HS-27A (cell line): Measurements from ENCODE around the gene AQP3.
"Not testable (repeated sequence)": the region's sequence is repeated elsewhere in the genome, so short reads cannot be mapped to it uniquely, and the experiment has no call there.

Source experiments
- DNase-seq: peaks from one replicate; pipeline ENCODE4 v3.0.0-alpha.2; 2012; ENCODE audit warnings: low read depth, missing footprints

AQP3 gene

DNA sequence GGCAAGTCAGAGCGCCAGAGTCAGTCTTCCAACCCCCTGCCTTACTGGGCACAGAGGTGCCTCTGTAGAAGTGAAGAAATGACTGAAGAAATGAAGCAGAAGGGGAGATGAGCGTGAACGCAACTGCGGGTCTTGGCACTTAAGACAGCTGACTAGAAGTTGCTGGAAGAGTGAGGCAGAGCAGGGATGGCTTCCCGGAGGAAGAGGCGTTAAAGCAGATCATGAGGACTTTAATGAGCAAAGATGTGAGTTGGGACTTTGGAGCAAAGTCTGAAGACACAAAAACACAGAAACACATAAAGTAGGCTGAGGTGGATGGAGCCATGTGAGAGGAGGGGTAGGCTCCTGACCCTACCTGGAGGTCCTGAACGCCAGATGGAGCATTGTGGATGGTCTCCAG is 7.2 kb downstream of the AQP3 start:
- DNase-seq: no peak

DNA sequence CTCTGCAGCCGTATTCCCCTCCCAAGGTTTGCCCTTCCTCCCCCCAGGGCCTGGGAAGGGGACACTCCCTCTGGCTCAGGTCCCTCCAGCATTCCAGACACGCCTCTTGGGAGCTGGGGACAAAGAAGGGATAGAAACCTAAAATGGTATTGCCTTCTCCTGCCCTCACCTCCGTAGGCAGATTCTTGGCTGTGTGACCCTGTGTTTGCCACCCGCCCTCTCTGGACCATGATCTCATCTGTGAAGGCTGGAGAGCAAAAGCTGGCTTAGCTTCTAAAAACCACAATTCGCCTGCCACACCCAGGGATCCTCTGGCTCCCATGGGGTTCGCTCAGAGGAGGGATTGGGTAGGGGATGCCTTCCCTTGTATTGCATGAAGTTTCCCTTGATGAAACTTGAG is 7.7 kb downstream of the AQP3 start:
- no peak for DNase-seq

DNA sequence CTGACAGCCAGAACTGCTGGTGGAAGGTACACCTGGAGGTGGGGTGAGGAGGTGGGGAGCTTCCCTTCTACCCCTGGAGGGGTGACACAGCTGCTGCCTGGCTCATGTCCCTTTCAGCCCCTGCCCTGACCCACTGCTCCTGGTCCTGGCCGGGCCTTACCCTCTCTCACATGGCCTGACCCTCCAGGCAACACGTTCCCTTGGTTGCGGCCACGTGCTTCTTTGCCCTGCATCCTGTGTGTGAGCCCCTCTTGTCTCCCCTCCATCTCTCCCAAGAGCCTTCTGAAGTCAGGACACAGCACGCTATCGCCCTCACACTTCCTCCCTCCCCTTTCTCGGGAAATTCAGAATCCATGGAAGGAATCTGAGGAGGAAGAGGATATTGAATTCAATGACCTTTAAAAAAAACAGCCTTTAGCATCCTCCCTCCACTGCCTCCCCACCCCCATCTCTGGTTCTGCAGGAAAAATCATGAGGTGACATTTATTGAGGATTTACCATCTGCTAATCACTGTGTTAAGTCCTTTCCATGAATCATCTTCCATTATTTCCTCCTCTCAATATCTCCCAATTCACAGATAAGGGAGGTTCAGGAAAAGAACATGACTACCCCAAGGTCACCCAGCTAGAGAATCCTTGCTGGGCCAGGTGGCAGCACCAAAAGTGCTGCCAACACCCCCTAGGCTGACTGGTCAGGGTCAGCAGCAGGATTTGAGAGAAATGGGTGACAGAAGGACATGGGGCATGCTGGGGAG is 8.3 kb downstream of the AQP3 start:
- DNase-seq: no peak

DNA sequence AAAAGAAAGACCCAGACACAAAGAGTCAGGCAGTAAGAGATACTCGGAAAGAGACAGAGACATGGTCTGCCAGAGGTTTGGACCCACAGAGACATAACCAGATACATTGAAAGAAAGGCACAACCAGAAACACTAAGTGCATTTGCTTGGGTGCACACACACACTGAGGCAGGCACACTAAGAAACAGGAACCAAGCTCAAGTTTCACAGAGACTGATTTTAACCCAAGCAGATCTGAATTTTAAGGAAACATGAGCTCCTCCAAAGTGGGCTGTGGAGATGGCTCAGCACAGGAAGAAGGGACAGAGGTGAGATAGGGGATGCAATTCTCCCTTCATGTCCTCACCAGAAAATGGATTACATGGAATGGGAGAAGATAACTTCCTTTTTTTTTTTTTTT is 9.5 kb downstream of the AQP3 start:
- no peak for DNase-seq

DNA sequence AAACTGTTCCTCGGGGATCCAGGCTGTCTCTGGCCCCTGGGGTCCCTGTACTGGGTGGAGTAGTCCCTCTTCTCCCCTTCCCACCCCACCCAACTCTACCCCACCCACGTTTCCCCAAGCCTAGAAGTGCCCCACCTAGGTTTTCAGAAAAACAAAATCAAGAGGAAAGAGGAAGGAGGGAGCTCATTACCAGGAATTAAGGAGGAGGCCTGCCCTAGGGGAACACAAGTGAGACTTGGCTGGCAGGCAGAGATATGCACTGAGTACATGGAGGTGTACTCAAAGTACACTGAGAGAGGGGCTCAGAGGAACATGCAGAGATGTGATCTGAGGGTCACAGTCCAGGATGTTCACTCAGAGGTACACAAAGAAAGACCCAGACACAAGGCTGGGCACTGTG is 10.2 kb downstream of the AQP3 start:
- no peak for DNase-seq

DNA sequence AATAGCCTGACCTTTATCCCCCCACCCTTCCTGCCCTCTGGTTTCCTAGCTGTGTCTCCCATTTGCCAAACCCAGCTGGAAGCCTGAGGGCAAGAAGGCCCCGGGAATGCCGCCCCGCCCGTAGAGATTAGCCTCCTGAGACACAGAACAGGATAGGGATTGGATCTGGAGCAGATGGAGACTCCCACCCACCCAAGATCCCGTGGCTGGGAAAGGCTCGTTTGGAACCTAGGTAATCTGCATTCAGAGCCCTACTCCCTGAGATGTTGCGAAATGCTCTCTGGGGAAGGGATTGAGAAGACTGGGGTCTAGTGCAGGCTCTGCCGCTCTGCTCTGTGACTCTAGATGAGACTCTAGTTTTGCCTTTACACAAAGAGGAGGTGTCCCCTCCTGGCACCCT is 10.9 kb downstream of the AQP3 start:
- no peak for DNase-seq

DNA sequence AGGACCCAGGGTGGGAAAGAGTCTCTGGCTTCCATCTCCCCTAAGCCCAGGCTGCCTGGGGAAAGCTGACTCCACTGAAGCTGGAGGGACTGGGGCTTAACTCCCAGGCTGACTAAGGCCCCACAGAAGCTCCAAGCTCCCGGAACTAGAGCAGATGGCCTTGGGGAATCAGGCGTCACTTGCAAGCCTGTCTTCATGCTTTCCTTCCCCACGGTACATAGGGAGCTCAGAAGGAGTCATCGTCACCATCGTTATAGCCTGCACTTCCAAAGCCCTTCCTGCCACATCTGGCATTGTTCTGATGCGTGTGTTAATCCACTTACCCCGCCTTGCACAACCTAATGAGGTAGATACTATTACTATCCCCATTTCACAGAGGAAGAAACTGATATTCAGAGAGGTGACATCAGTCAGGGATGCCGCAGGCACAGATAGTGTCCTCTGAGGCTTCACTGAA is 11.5 kb downstream of the AQP3 start:
- no peak for DNase-seq

DNA sequence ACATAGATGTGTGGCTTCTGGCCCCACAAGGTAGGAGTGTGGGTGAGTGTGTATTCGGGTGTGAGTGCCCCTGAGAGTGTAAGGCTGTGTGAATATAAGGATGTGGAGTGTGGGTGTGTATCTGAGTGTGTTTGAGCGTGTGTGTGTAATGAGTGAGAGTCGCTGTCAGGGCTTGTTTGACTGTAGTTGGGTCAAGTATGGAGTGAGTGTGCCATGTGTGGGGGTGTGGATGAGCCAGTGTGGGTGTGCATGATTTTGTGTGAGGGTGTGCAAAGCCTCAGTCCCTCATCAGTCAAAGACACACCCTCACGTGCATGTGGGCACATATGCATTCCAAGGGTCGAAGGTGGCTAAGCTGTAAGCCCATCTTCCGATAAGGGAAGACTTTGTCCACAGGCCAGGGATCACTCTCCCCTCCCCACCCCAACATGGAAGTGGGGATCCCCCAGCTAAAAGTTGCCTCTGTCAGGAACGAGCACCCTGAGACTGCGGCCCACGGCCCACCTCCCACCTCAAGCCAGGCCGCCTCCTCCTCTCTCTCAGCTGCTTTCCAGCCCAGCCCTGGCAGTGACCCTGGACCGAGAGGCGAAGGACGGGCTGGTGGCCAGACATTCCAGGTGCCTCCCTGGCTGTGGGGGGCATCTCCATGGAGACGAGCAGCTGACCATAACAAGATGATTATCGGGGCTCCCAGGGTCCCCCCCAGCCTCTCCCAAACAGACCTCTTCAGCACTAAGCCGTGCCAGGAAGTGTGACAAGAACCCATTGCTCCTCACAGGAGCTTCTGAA is 12.9 kb downstream of the AQP3 start:
- no peak for DNase-seq

DNA sequence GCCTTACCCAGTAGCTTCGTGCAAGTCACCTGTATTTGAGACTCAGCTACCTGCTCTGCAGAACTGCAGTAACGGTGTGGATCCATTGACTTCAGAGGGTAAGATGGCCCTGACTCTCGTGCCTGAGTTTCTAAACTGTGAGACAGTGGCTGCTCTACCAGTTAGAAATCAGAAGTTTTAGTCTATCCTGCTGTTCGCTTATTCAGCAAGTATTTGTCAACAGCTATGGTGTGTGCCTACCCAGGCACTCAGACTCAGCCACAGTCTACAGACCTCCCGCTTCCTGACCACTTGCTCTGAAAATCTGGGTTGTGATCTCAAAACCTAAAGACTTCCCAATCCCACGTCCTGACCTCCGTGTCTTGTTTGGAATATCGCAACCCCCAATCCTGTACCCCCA is 13.5 kb downstream of the AQP3 start:
- no peak for DNase-seq

DNA sequence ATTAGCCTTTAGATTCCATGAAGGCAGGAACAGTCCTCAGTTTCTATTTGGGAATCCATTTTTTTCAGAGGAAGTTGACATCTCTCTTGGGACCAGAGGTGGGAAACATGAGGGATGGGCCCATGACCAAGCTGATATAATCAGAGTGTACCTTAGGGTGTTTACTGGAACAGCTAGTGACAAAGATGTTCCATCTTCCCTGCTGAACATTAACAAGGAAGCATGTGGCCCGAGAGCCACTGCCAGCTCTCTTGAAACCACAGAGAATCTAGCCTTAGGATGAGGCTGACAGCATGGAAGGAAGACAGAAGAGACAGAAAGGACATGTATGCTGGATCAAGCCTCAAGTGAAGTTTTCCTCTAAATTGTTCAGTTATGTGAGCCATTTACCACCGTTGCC is 16.0 kb downstream of the AQP3 start:
- DNase-seq: no peak

DNA sequence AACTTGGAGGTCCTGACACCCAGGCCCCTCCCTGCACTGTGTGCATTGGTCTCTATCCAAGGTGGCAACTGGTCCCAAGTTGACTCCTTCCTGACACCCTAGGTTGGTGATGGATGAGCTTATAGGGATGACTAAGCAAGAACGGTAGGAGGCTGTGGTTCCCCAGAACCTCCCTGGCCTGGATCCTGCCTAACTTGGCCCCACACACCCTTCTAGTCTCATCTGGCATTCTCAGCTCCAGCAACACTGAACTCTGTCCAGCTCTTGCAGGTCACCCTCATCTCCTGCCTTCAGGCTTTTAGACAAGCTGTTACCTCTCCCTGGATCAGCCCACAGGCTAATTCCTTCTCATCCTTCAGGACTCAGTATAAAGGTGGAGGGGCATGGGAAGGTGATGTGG is 16.5 kb downstream of the AQP3 start:
- DNase-seq: no peak

DNA sequence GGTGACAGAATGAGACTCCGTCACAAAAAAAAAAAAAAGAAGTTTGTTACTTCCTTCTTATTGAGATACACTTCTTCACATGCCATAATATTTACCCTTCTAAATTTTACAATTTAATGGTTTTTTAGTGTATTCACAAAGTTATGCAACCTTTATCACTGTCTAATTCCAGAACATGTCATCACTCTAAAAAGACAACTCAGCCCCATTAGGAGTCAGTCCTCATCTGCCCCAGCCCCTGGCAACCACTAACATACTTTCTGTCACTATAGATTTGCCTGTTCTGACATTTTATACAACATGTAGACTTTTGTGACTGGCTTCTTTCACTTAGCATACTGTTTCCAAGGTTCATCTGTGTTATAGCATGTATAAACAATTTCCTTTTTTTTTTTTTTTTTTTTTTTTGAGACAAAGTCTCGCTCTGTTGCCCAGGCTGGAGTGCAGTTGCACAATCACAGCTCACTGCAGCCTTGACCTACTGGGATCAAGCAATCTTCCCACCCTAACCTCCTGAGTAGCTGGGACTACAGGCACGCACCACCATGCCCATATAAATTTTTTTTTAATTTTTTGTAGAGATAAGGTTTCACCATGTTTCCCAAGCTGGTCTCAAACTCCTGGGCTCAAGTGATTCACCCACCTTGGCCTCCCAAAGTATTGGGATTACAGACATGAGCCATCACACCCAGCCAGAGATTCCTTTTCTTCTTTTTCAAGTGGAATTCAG is 18.0 kb downstream of the AQP3 start:
- DNase-seq: no peak

DNA sequence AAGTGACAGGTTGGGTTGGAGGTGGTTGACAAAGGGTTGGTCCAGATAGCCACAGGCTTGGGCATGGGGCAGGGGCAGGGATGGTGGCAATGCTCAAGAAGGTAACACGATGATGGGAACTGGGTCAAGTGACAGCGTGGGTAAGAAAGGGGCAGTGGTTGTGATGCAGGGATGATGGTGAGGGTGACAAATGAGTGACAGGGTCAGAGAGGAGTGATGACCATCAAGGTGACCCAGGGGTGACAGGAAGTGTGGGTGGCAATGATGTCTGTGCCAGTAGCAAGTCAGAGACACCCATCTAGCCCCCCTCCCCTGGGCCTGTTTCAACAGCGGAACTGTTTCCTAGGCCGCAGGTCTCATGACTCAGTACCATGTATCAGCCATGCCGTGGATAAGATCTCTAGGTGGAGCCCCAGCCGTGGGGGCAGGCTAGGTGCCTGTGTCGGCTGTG is 20.5 kb downstream of the AQP3 start:
- DNase-seq: no peak

DNA sequence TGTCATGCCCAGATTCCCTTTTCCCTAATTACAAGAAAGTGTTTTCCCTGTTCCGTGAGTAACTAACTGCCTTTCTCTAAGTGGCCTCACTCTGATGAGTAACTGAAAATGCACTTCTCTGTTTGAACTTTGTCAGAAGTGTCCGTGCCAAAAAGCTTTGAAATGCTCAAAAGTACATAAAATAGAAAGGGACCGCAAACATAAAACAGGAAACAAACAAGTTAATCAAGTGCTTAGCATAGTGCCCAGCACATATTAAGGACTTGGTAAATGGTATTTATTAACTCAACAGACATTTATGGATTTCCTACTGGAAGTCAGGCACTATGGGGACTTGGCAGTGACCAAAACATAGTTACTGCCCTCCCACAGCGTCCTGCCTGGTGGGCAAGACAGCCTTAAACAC is 22.3 kb downstream of the AQP3 start:
- no peak for DNase-seq

DNA sequence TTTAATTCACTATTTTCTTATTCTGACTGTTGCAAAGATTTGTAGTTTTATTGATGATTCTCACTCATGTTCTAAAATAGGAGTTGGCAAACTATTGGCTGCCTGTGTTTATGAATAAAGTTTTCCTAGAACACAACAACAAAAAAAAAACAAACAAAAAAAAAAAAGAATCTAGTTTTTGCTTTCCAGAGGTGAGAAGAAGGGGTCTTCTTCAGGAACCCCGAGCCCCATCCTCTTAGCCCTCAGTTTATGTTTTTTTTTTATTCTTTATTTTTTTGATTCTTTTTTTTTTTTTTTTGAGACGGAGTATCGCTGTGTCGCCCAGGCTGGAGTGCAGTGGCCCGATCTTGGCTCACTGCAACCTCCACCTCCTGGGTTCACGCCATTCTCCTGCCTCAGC is 22.9 kb downstream of the AQP3 start:
- not testable (repeated sequence) for DNase-seq

DNA sequence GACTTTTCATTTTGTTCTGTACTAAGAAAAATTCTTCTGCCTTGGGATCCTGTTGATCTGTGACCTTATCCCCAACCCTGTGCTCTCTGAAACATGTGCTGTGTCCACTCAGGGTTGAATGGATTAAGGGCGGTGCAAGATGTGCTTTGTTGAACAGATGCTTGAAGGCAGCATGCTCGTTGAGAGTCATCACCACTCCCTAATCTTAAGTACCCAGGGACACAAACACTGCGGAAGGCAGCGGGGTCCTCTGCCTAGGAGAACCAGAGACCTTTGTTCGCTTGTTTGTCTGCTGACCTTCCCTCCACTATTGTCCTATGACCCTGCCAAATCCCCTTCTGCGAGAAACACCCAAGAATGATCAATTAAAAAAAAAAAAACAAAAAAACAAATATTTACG is 23.4 kb downstream of the AQP3 start:
- not testable (repeated sequence) for DNase-seq

DNA sequence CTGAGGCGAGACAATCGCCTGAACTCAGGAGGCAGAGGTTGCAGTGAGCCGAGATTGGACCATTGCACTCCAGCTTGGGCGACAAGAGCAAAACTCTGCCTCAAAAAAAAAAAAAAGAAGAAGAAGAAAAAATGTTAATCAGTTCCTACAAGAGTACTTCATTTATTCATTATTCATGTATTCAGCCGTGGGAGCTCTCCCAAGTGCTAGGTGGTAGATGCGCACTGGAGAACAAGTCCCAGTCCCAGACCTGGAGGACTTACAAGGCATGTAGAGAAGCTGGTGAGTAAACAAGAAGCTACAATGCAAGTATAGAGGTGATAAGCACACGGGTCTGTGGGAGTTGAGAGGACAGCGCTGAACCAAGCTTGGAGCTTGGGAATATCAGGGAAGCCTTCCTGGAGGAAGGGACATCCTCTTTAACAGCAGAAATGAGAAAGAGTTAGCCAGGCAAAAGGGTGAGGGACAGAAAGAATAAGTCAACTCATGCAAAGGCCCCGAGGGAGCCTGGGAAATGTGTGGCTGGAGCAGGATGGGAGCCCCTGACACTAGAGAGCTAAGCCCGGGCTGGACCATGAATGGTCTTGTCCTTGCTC is 27.6 kb downstream of the AQP3 start:
- no peak for DNase-seq

DNA sequence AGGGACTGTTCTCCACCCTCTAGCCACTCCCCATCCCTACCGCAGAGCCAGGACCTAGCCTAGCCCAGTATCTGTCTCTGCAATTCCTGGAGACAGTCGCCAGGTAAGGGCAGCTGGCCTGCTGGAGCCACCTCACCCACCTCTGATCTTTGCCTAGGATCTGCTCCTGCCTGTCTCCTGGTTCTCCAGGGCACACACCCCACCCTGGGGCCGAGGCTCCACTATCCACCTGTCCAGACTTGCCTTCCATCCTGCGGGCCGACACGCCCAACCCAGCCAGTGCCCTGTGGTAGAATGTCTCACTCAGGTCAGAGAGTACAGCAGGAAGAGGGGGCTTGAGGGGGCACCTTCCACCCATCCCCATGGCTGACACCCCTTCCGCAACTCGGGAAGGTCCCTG is 29.3 kb downstream of the AQP3 start:
- DNase-seq: no peak

DNA sequence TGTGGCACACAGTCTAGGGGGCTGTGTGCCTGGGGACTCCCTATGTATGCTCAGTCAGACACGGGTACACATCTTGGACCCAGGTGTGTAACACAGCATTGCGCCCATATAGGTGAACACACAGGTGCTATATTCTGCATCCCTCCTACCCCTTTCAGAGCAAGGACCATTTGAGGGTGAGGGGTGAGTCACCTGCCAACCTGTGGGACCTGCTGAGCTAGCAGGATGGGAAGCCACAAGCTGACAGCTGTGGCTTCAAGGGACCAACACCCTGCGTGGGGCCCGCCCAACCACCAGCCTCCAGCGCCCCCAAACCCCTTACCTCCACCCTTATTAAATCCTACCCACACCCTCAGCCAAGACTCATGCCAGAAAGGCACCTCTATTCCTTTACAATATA is 30.4 kb downstream of the AQP3 start:
- no peak for DNase-seq

DNA sequence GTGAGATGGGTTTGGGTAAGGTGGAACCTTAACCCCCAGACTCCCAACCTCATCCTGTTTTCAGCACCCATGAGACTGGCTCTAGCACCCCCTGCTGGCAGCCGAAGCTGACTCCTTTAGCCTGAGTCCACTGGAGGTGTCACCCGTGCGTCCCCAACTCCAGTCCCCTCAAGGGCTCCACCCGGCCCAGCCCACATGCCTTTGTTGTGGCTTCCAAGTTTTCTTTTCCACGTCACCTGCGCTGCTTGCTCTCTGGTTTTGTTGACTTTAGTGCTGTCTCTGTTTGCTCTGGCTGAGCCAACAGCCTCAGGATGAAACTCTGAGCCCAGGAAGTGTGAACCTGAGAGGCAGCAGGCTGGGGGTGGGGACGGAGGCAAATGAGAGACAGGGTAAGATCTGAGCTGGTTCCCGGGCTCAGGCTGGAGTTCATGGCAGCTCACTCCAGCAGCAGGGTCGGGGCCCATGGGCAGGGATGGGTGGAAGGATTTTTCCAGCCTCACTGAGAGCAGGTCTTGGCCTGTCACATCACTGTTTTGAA is 31.8 kb downstream of the AQP3 start:
- peak; percentile 45 for DNase-seq

DNA sequence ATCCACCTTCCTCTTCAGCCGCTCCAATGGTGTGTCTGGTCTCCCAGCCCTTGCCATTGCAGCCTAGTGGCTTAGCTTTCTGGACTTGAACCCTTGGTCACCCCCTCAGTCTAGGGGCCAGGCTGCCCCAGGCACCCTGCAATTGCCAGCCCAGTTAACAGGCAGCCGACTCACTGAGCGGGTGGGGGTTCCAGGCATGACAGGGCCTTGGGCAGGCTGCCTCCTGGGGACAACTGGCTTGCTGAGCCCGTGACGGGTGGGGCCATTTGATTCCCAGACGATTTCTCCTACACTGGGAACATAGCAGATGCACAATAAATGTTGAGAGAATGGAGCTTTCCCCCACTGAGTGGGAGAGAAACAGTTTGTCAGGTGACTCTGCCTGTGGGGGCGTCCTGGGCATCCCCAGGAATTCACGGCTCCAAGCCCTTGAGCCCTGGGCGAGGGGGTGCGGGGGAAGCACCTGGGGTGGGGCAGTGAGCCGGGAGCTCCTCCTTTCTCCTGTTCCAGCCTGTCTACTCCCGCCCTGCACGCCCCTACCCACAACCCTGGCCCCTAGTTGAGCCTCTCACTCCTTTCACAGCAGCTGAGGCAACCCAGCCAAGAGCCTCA is 32.4 kb downstream of the AQP3 start:
- no peak for DNase-seq

DNA sequence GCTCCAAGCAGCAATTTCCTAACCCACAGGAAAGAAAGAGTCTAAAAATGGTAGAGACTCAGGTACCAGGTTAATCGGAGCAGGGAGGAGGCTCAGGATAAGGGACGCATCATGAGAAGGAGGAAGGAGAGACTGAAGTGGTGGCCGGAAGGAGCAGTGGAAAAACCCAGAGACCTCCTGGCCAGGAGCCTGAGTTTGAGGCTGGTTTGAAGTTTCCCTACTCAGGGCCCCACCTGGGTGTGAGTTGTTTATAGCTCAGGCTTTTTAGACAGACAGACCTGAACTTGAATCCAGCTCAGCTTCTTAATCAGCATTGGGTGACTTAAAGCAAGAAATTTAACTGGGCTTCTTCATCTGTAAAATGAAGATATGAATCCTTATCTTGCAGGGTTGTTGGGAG is 33.1 kb downstream of the AQP3 start:
- no peak for DNase-seq
